Neural cell (in vitro differentiated cells): Measurements from ENCODE around the gene DENND2A.
"Not testable (repeated sequence)": the region's sequence is repeated elsewhere in the genome, so short reads cannot be mapped to it uniquely, and the experiment has no call there.

Source experiments
- EZH2 ChIP-seq: fragments of 200-600, 300-800 bp; shearing (Covaris generic), sonication (generic); IDR thresholded peaks from 2 replicates; pipeline ENCODE4 v1.6.1; 2014; ENCODE audit warnings: antibody characterized with exemption, low read length, borderline replicate concordance, mild to moderate bottlenecking; ENCODE audit not compliant: insufficient read depth, poor library complexity, severe bottlenecking
- TF ChIP-seq, protein P1 (sequence below): IDR thresholded peaks from 2 replicates; pipeline ENCODE4 v1.6.1; 2012; ENCODE audit warnings: borderline replicate concordance
- TF ChIP-seq, protein P2 (sequence below): fragments of 450-650 bp; IDR thresholded peaks from 2 replicates; pipeline ENCODE4 v1.5.1; 2014; ENCODE audit warnings: antibody characterized with exemption, mild to moderate bottlenecking, moderate library complexity; ENCODE audit not compliant: poor library complexity, severe bottlenecking

DNA sequence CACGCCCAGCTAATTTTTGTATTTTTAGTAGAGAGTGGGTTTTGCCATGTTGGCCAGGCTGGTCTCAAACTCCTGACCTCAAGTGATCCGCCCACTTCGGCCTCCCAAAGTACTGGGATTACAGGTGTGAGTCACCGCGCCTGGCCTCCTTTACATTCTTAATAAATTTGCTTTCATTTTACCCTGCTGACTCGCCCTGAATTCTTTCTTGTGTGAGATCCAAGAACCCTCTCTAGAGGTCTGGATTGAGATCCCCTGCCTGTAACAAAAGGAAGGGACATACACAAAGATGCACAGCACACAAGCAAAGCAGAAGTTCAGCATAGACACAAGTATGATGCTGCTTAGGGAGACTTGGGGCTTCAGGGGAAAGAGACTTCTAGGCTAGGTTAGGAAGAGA lies 74.4 kb downstream of the DENND2A start:
- TF ChIP-seq, protein P1, sequence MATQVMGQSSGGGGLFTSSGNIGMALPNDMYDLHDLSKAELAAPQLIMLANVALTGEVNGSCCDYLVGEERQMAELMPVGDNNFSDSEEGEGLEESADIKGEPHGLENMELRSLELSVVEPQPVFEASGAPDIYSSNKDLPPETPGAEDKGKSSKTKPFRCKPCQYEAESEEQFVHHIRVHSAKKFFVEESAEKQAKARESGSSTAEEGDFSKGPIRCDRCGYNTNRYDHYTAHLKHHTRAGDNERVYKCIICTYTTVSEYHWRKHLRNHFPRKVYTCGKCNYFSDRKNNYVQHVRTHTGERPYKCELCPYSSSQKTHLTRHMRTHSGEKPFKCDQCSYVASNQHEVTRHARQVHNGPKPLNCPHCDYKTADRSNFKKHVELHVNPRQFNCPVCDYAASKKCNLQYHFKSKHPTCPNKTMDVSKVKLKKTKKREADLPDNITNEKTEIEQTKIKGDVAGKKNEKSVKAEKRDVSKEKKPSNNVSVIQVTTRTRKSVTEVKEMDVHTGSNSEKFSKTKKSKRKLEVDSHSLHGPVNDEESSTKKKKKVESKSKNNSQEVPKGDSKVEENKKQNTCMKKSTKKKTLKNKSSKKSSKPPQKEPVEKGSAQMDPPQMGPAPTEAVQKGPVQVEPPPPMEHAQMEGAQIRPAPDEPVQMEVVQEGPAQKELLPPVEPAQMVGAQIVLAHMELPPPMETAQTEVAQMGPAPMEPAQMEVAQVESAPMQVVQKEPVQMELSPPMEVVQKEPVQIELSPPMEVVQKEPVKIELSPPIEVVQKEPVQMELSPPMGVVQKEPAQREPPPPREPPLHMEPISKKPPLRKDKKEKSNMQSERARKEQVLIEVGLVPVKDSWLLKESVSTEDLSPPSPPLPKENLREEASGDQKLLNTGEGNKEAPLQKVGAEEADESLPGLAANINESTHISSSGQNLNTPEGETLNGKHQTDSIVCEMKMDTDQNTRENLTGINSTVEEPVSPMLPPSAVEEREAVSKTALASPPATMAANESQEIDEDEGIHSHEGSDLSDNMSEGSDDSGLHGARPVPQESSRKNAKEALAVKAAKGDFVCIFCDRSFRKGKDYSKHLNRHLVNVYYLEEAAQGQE: not testable (repeated sequence)
- TF ChIP-seq, protein P2, sequence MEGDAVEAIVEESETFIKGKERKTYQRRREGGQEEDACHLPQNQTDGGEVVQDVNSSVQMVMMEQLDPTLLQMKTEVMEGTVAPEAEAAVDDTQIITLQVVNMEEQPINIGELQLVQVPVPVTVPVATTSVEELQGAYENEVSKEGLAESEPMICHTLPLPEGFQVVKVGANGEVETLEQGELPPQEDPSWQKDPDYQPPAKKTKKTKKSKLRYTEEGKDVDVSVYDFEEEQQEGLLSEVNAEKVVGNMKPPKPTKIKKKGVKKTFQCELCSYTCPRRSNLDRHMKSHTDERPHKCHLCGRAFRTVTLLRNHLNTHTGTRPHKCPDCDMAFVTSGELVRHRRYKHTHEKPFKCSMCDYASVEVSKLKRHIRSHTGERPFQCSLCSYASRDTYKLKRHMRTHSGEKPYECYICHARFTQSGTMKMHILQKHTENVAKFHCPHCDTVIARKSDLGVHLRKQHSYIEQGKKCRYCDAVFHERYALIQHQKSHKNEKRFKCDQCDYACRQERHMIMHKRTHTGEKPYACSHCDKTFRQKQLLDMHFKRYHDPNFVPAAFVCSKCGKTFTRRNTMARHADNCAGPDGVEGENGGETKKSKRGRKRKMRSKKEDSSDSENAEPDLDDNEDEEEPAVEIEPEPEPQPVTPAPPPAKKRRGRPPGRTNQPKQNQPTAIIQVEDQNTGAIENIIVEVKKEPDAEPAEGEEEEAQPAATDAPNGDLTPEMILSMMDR: not testable (repeated sequence)
- TF ChIP-seq EZH2: not testable (repeated sequence)
